Measurements from ENCODE around the gene TSPYL1. TPM values are rescaled to one million over a fixed set of nuclear protein-coding genes. Genes with fewer than 3 reads are reported as not detected.

The TSPYL1 gene
- total RNA-seq, 1 donor from 2014 or later: 220 TPM

Other genes with a start within 250 kb of the TSPYL1 start
- gene FRK, start 219.0 kb downstream of the TSPYL1 start, total RNA-seq: 0.41 TPM
- 4.5 TPM for gene NT5DC1, start 179.1 kb downstream of the TSPYL1 start, total RNA-seq
- not detected for gene COL10A1, start 153.8 kb downstream of the TSPYL1 start, total RNA-seq
- 85.2 TPM for gene TSPYL4, start 25.9 kb downstream of the TSPYL1 start, total RNA-seq
- 20.4 TPM for gene DSE, start 91.0 kb upstream of the TSPYL1 start, total RNA-seq
- gene CALHM6, start 181.4 kb upstream of the TSPYL1 start, total RNA-seq: 4.5 TPM
- 0.41 TPM for gene CALHM5, start 231.7 kb upstream of the TSPYL1 start, total RNA-seq